HG03520 (cell line): ENCODE data around the gene SLC25A29.

Experiments
- ATAC-seq: cut with Tn5 transposase; IDR thresholded peaks from one replicate; pipeline ENCODE4 v1.9.1; 2021; ENCODE audit warnings: mild to moderate bottlenecking, moderate library complexity; ENCODE audit not compliant: unreplicated experiment

The SLC25A29 gene

DNA sequence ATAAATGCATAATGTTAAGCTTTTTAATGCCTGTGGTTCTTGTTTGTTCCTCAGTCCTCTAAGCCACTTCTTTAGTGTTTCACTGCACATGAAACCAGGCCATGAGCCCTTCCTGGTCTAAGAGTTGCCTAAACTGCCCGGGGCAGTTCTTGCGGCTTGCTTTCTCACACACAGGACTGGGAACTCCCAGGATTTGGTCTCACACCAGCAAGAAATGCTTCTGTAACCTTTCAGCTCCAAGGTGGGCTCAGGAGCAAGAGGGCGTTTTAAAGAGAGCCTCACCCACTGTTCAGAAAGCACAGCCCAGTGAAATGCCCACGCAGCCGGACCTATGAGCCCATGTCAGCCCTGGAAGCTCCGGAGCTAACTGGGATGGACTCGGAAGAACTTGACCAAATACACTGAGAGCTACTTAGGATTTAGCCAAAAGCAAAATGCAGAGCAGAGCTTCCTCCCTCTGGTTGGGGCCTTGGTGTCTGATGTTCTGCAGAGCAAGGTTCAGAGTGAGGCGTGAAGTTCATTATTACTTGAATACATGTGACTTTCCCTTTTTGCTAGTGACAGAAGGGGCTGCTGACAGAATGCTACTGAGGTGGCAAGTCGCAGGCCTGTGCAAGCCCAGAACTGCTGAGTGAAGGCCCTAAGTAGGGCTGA is 23.4 kb downstream of the SLC25A29 start:
- no peak for ATAC-seq

DNA sequence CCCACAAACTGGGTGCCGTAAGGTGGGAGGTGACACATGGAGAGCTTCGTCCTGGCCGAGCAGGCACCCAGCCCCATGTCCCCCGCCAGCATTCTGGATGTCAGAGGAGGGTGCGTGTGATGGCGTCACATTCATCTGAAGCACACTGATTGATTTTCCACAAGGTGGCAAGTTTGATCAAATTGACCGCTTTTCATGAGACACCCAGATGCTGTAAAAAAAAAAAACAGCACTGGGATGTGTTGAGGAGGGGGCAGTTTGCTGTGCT is 24.2 kb downstream of the SLC25A29 start:
- ATAC-seq, result no peak

DNA sequence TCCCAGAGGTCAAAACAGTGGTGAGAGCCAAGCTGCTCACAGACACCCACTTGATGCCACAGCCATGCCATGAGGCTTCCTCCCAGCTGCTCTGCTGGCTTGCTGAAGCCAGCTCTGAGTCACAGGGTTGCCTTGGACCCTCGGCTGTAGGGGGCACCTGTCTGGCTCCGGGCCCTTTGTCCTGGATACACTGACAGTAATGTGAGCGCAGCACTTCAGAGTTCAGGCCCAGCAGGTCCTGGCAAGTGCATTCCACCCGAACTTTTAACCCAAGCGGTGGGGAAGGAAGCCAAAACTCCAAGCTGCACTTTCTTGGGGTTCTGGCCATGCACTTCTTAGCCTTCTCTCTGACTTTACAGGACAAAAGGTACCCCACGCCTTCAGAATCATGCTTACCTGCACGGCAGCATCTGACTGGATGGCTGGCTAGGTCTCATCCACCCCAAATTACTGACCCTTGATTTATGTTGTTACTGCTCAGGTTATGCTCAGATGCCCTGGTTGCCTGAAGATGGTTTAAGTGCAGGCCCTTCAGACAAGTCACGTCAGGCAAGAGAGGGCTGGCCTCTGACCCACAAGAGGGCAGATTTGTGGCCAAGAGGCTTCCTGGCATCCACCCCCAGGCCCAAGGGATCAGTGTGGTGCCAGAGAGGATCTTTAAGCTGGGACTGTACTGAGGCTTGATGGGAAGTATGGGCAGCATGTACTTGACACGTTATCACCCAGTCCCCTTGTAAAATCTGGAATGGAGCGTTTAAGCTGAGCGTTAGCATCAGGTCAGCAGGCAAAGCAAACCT is 24.8 kb downstream of the SLC25A29 start:
- no peak for ATAC-seq

DNA sequence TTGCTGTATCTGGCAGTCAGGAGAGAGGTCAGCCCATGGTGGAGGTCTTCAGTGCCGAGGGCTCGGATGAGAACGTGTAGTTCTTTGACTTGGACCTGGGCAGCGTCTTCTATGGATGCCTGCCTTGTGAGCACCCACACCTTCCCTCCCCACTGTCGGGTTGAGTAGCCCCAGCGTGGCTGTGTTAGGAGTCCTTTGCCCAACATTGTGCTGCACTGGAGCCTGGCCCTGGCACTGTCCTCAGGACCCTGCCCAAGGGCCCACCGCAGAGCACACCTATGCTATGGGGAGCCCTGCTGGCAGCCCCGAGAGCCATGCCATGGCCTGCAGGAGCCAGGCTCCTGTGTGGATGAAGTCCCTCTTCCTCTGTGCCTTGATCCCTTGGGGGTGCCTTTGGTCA is 26.7 kb downstream of the SLC25A29 start:
- no peak for ATAC-seq

DNA sequence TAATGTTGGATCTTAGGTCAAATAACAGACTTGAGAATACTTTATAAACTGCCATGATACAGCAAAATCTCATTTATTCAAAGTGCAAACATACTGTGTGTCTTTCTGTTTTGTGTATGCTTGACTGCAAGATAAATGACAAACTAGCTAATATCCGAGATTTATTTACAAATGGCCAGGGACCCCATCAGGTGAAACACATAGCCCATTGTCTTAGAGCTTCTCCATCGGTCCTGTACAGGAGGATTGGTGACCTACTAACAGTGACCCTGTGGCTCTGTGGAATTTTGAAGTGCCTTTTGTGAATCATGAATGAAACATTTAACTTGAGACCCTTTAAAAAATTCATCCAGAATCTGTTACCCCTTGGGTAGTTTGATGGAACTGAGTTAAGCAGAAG is 27.1 kb downstream of the SLC25A29 start:
- no peak for ATAC-seq

DNA sequence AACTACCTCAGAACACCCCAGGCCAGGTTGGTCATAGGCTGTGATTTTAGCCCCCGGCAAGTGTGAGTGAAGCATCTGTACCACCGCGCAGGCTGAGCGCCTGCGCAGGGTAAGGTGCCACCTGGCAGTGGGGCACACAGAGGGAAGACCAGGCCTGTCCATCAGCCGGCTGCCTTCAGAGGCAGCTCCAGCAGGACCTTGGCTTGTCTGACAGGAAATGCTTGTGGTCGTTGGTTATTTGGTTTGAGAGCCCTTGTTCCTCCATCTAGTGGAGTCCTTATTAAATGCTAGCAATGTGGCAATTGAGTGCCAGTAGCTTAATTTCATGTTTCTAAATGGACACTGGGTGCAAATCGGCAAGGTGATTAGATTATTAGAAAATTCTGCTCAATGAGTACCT is 27.5 kb downstream of the SLC25A29 start:
- no peak for ATAC-seq

DNA sequence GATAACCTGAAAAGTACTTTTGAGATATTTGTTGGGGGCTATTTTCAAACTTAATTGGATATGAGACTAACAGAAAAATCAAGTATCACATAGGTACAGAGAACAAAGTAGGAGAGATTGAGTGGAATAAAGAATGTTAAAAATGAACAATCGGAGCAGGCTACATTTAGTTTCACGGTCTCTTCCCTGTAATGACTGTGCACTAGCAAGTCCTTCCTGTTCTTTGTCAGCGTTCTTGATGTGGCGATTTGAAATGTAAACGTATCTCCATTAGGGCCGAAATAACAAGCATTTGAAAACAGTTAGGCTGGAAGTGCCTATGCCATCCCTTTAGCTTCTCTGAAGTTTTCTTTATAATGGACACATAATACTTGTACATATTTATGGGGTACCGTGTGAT is 31.0 kb downstream of the SLC25A29 start:
- ATAC-seq, result no peak

DNA sequence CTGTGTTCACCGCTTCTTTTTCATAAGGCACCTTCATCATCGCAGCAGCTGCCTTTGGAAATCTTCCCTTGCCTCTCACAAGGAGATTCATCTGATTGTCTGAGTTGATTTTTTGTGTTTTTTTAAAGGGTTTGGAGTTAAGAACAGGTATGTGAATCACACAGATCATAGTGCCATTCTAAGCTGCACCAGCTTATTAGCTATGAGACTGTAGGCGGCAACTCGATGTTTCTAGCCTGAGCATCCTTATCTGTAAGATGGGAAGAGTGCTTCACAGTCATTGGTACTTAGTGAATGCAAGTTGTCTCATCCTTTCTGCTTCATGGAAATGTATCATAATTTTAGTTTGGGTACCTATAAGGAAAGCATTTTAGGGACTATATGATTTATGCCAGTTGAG is 32.0 kb downstream of the SLC25A29 start:
- no peak for ATAC-seq

DNA sequence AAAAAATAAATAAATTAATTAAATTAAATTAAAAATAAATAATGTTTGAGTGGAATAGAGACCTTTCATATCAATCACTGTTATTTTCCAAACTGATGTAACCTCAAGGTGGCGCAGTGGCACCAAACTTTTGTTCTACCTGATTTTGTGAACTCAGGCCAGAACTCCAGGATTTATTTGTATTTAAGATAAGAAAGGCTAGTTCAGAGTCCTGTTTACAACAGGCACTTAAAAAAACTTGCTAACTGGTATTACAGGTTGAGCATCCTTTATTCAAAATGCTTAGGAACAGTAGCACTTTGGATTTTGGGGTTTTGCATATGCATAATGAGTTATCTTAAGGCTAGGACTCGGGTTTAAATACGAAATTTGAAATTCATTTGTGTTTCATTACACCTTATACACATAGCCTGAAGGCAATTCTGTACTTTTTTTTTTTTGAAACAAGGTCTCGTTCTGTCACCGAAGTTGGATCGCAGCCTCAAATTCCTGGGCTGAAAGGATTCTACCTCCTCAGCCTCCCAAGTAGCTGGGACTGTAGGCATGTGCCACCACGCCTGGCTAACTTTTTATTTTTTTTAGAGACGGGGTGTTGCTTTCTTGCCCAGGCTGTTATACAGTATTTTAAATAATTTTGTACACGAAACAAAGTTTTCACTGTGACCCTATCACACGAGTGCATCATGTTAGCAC is 34.9 kb downstream of the SLC25A29 start:
- no peak for ATAC-seq

DNA sequence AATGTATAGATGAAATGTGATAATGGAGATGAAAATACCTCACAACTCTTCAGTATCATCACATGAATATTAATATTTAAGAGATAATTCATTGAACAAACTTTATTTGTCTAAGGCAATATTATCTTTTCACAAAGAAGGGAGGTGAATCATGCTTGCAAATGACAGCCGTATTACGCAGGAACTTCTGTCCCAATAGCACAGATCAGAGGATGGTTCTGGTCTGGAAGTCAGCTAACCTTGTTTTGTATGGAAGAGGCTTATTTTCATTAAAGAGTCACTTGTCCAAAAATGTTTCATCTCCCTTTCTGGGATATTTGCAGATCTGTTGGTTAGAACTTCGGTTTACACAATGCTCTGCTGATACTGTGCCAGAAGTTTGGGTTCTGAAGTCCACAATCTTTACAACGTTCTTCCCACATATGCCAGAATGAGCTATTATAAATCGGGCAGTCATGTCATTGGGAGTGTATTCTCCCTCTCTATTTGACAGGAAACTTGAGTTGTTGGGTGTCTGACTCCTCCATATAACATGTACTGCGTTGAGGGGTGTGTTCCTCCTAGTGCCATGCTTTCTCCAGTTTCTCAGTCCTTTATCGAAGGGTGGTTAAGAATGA is 37.5 kb downstream of the SLC25A29 start:
- no peak for ATAC-seq

DNA sequence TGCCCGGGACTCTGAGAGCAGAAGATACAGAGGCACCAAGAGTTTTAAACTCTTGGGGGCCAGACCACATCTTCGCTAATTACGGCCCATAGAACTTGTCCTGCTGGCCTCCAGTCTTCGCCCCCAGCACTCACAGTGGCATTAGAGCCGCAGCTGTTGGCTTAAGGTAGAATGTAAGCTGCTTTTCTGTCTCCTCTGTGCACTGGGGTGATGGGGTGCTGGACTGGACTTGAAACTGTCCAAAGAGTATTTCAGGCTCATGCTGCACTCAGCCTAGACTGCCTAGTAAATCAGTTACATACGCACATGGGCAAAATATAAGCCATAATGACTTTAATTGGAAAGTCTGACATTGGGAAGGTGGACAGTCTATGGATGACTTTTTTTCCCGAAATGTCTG is 38.3 kb downstream of the SLC25A29 start:
- no peak for ATAC-seq

DNA sequence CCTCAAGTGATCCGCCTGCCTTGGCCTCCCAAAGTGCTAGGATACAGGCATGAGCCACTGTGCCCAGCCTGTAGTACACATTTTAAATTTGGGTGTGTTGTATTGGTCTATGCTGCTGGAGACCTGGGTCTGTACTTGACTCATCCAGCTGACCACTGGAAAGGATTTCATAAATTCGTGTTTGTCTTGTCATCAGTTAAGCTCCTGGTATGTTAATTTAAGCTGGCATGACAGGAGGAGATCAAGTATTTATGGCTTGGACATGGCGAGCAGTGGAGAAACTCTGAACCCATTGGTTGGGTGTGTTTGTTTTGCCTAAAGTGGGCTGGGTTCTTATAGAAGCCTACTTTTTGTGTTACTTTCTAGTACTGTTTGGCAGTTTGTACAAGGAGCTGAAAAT is 43.1 kb downstream of the SLC25A29 start:
- no peak for ATAC-seq

DNA sequence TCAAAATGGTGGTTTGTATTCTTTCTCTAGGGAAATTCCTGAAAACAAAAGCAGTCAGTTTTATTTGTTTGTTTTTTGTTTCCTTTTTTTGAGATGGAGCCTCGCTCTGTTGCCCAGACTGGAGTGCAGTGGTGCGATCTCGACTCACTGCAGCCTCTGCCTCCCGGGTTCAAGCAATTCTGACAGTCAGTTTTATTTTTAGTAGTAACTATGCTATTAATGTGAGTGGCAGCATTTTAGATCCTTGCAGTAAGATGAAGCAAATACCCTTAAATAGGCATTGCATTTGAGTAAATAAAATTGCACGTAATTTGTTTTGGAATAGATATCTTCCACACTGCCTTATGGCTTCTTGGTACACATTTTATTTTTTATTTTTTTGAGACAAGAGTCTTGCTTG is 43.7 kb downstream of the SLC25A29 start:
- no peak for ATAC-seq

DNA sequence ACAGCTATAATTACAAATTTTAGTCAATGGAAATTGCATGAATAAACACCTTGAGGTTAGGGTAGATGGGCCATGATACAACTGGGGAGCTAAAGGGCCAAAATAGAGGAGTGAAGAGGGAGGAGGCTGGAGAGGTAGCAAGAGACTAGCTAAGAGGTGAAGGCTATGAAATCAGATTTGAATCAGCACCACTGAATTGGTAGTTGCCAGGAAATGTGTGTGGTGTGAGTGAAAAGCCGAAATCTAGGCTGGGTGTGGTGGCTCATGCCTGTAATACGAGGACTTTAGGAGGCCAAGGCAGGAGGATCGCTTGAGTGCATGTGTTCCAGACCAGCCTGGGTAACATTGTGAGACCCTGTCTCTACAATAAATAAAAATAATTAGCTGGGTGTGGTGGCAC is 44.6 kb downstream of the SLC25A29 start:
- peak; percentile 41 for ATAC-seq

DNA sequence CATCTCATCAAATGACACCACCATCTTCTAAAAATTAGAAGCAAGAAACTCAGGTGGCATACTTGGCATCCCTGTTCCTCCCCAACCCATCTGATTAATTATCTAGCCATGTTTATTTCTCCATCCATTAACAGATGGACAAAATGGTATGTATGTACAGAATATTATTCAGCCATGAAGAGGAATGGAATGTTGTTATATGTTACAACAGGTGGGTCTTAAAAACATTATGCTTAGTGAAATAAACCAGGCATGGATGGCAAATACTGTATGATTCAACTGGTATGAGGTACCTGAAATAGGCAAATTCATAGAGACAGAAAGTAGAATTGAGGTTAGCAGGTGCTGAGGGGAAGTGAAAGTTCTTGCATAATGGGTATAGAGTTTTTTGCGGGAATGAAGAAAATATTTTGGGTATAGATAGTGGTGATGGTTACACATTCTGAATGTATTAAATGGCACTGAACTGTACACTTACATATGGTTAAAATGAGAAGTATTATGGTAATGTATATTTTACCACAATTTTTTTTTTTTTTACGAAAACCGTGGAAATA is 49.8 kb downstream of the SLC25A29 start:
- ATAC-seq, result peak; percentile 75

DNA sequence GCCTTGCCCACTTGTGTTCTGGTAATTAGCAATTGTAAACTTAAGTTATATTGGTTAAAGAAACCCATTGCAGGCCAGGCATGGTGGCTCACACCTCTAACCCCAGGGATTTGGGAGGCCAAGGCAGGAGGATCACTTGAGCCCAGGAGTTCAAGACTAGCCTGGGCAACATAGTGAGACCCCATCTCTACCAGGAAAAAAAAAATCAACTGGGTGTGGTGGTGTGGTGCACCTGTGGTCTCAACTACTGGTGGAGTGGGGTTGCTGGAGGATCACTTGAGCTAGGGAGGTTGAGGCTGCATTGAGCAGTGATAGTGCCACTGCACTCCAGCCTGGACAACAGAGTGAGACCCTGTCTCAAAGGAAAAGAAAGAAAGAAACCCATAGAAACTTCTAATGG is 53.6 kb downstream of the SLC25A29 start:
- no peak for ATAC-seq

DNA sequence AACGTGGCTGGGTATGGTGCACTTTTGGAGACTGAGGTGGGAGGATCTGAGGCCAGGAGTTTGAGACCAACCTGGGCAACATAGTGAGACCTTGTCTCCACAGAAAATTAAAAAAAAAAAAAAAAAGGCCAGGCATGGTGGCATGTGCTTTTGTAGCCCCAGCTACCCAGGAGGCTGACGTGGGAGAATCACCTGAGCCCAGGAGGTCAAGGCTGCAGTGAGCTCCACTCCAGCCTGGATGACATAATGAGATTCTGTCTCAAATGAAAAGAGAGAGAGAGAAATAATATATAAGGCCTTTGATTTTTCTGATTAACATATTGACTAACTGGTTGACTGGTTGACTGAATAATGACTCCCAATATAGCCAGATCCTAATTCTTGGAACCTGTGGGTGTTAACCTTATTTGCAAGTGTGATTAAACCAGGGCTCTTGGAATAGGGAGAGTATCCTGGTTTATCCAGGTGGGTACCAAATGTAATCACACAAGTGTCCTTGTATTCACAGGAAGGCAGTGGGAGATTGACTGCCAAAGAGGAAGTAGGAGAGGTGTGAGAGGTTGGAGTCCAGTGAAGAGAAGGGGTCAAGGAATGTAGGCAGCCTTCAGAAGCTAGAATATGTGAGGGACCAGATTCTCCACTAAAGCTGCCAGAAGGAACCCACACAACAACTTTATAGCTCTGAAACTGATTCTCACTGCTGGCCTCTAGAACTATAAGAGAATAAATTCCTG is 55.3 kb downstream of the SLC25A29 start:
- no peak for ATAC-seq

DNA sequence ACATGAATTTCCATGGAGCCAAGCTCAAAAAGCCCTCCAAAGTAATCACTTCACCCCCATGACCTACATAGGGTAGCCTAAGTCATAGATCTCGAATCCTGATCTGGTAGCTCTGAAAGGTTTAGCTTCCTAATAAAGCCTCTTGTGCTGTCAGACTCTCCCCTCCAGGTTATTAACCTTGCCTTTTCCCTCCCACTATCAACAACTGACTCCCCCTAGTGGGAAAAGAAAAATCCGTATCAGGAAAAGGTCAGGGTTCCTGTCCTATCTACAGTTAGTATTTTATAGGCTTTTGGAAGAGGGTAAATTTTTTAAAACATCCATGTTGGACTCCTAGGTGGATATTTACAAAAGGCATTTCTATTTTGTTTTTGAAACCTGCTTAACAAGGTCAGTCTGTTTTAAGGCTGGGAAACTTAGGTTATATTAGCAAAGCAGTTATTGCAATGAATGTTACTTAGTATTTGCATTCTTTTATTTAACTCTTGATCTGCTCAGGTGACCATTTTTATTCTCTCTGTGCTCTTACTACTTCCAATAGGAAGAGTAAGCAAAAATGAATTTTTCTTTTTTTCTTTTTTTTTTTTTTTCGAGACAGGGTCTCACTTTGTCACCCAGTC is 59.3 kb downstream of the SLC25A29 start:
- no peak for ATAC-seq

DNA sequence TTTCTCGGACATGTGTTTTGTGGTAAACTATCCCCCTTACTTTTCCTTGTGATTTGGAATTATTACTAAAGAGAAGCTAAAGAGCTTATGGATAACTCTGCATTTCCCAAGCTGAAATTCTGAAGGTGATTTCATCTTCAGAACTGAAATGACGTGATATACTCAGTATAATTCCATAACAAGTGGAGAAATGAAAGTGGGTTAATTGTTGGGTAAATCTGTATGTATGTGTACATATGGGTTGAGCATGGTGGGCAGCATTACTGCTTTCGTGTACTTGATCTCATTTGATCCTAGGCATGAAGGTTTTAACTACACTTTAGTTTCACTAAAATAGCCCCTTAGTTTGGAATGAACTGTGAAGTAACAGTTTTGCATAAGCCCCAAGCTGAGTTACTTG is 63.2 kb downstream of the SLC25A29 start:
- no peak for ATAC-seq

DNA sequence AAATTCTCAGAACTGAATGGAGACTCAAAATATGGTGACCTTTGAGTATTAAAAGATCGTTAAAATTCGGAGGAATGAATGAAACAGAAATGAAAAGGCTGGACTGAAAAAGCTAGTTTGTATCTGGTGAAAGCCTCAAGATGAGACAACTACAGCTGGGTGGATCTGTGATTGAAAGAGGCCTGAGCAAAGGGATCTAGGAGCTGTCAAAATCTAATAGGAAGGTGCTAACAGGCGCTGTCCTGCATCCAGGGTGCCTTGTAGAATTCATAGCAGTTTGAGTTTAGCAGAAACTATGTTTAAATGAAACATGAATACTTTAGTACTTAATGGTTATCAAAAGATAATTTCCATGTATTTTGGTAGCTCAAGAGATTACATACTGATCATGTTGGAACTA is 65.0 kb downstream of the SLC25A29 start:
- no peak for ATAC-seq
